Measurements from ENCODE around the gene UGDH. TPM values are rescaled to one million over a fixed set of nuclear protein-coding genes. Genes with fewer than 3 reads are reported as not detected.

UGDH gene
- total and polyA plus RNA-seq, 2 of the 13 experiments (the other 11 are each of a cell fraction or from before 2014, with no cell fraction given), result 99.0 to 384 TPM

- TF ChIP-seq NFAT5 (CRISPR knock-in tag; IDR thresholded peaks at IDR 0.05) (no peak), ZNF350 (CRISPR knock-in tag; IDR thresholded peaks at IDR 0.05; ENCODE audit: borderline replicate concordance, low read depth) (no peak), NR0B2 (CRISPR knock-in tag; IDR thresholded peaks at IDR 0.05) (no peak), ZNF510 (CRISPR knock-in tag; IDR thresholded peaks at IDR 0.05; ENCODE audit: low read depth) (0 out of 2 replicates have a peak, but pooled peaks have one; percentile 23), REL (CRISPR knock-in tag; conservative IDR thresholded peaks at IDR 0.05) (no peak), NFIB (CRISPR knock-in tag; IDR thresholded peaks at IDR 0.05; ENCODE audit: borderline replicate concordance) (no peak), ZNF274 (CRISPR knock-in tag; IDR thresholded peaks at IDR 0.05) (no peak), CREB3 (CRISPR knock-in tag; IDR thresholded peaks at IDR 0.05) (no peak), YEATS2 (CRISPR knock-in tag; IDR thresholded peaks at IDR 0.05; ENCODE audit: borderline replicate concordance) (peak; percentile 57; the same call in 1 of the 2 replicates), MED1 (CRISPR knock-in tag; IDR thresholded peaks at IDR 0.05) (no peak), GZF1 (CRISPR knock-in tag; IDR thresholded peaks at IDR 0.05) (no peak), ZNF800 (CRISPR knock-in tag; IDR thresholded peaks at IDR 0.05) (0 out of 2 replicates have a peak, but pooled peaks have one; percentile 32), ZHX1 (CRISPR knock-in tag; IDR thresholded peaks at IDR 0.05; ENCODE audit: low read depth) (no peak), XBP1 (CRISPR knock-in tag; IDR thresholded peaks at IDR 0.05) (no peak)
- TF ChIP-seq, protein P1, sequence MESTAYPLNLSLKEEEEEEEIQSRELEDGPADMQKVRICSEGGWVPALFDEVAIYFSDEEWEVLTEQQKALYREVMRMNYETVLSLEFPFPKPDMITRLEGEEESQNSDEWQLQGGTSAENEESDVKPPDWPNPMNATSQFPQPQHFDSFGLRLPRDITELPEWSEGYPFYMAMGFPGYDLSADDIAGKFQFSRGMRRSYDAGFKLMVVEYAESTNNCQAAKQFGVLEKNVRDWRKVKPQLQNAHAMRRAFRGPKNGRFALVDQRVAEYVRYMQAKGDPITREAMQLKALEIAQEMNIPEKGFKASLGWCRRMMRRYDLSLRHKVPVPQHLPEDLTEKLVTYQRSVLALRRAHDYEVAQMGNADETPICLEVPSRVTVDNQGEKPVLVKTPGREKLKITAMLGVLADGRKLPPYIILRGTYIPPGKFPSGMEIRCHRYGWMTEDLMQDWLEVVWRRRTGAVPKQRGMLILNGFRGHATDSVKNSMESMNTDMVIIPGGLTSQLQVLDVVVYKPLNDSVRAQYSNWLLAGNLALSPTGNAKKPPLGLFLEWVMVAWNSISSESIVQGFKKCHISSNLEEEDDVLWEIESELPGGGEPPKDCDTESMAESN (CRISPR knock-in tag; conservative IDR thresholded peaks at IDR 0.05), result no peak
These were observed 57.7 kb downstream of the UGDH start (continued) for GRCh38 chr4:39469429-39470077.
